Right lobe of liver (tissue), 6 donors: Measurements from ENCODE around the gene KAT2A. TPM values are rescaled to one million over a fixed set of nuclear protein-coding genes. Genes with fewer than 3 reads are reported as not detected.

Source experiments
- ATAC-seq, 4 donors: fragments of 200-7000 bp; cut with Tn5 transposase; one replicate each; pipeline ENCODE4 v1.9.1; 2020; ENCODE audit warnings: mild to moderate bottlenecking in 4 of 4, moderate library complexity in 4 of 4
- DNase-seq, 3 donors: peaks; one replicate each; pipeline ENCODE4 v3.0.0-alpha.2; 2020
- H3K27ac ChIP-seq, 3 donors: fragments of 200-600 bp; one replicate each; pipeline ENCODE4 v1.8.0; 2022
- H3K27me3 ChIP-seq, 2 donors: fragments of 200-600 bp; one replicate each; pipeline ENCODE4 v1.8.0; 2022
- H3K36me3 ChIP-seq, 4 donors: fragments of 200-600 bp; sonication (generic) in 1 of 4; one replicate each; pipeline versions ENCODE4 v1.5.1 to v1.8.0; 2017 to 2022; ENCODE audit warnings: control low read depth in 1 of 4
- H3K4me1 ChIP-seq, 4 donors: fragments of 200-600 bp; sonication (generic) in 1 of 4; one replicate each; pipeline versions ENCODE4 v1.5.1 to v1.8.0; 2017 to 2022; ENCODE audit warnings: control low read depth in 1 of 4
- H3K4me3 ChIP-seq, 3 donors: fragments of 200-600 bp; one replicate each; pipeline ENCODE4 v1.8.0; 2022
- H3K9me3 ChIP-seq, 4 donors: fragments of 200-600 bp; sonication (generic) in 1 of 4; one replicate each; pipeline versions ENCODE4 v1.5.1 to v1.8.0; 2017 to 2022; ENCODE audit warnings: control low read depth in 1 of 4
- POLR2A ChIP-seq: fragments of 450-650 bp; IDR thresholded peaks from one replicate; pipeline ENCODE4 v1.6.1; 2017; ENCODE audit warnings: antibody characterized with exemption, mild to moderate bottlenecking
- WGBS: methylation state at CpG from one replicate; pipeline ENCODE4 v1.1.6; 2018; ENCODE audit warnings: low coverage, low lambda C conversion rate; ENCODE audit not compliant: insufficient coverage; ENCODE audit errors: missing lambda C conversion rate; 5-methylcytosine and 5-hydroxymethylcytosine counted together
- intact Hi-C, 2 donors: fragments of 100-400 bp; cut with DNase I; formaldehyde crosslinking; loops; one replicate each; pipeline versions ENCODE4 v1.11.2 to v1.14.1; 2022
- total RNA-seq, 6 experiments: library from RNA; depleted of rRNA in 2 of 6; stranded (reverse); fragments of >200 nt in 2 of 6; fragmentation: NEBNext Ultra II Directional in 3 of 6; extraction: Animal tissue kit (Norgen Biotek cat#: 25700) in 3 of 6; gene quantifications; one replicate each; pipeline versions ENCODE4 v1.1.0 to v1.2.4, GENCODE V29; 2016 to 2023
- TF ChIP-seq, protein P1 (sequence below), 4 donors: fragments of 200-600 bp in 3 of 4; fragments of 450-650 bp in 1 of 4; IDR thresholded peaks; one replicate each; pipeline versions ENCODE4 v1.5.1 to v1.8.0; 2016 to 2022; ENCODE audit warnings: antibody characterized with exemption in 4 of 4, mild to moderate bottlenecking in 2 of 4
- donor health status: DM: no; HTN: yes; CAD: no.
- donor health status: DM: no; HTN: no; CAD: no.
- donor health status: DM: no; HTN: no; CAD: no.
- donor health status: DM: no; HTN: yes; CAD: no.
- donor health status: DM: no; HTN: yes; CAD: no.

Gene KAT2A
- total RNA-seq, 6 experiments from 2014 or later: 14.3 to 36.4 (median 21.3) TPM

DNA sequence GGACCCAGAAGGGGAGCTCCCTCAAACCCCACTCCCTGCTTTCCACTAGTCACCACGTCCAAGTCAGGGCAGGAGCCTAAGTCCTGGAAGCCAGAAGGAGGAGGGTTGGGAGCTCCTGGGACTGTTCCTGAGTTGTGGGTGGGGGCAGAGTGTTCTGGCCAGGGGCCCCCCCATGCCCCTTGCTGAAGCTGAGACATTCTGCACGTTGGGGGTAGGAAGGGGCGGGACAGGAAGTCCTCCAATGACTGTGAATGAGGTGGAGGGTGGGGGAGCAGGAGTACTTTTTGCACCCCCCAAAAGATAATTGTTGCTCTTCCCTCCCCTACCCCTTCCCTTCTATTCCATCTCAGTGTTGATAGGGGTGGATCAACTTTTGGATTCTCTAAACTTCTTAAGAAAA, 49.4 kb downstream of the KAT2A start:
- ATAC-seq (no peak), DNase-seq (no peak)
- peaks cover 0 to 7% (median 0%) of the 10 kb centered on the region in 4 donors for H3K4me1 ChIP-seq
- no peak overlapping the region for H3K4me3 ChIP-seq
- no peaks in the 10 kb centered on the region for H3K9me3 ChIP-seq
- WGBS: 20% methylated on average over 2 of the region's 3 CpGs
- no peak for TF ChIP-seq POLR2A
- TF ChIP-seq, protein P1, sequence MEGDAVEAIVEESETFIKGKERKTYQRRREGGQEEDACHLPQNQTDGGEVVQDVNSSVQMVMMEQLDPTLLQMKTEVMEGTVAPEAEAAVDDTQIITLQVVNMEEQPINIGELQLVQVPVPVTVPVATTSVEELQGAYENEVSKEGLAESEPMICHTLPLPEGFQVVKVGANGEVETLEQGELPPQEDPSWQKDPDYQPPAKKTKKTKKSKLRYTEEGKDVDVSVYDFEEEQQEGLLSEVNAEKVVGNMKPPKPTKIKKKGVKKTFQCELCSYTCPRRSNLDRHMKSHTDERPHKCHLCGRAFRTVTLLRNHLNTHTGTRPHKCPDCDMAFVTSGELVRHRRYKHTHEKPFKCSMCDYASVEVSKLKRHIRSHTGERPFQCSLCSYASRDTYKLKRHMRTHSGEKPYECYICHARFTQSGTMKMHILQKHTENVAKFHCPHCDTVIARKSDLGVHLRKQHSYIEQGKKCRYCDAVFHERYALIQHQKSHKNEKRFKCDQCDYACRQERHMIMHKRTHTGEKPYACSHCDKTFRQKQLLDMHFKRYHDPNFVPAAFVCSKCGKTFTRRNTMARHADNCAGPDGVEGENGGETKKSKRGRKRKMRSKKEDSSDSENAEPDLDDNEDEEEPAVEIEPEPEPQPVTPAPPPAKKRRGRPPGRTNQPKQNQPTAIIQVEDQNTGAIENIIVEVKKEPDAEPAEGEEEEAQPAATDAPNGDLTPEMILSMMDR (IDR thresholded peaks at IDR 0.05): no peak
- H3K27ac ChIP-seq: no peak overlapping the region
- H3K36me3 ChIP-seq: no peaks in the 10 kb centered on the region
- intact Hi-C loops: no loop called here
- peaks cover 0 to 7% of the 10 kb centered on the region in 2 donors for H3K27me3 ChIP-seq

DNA sequence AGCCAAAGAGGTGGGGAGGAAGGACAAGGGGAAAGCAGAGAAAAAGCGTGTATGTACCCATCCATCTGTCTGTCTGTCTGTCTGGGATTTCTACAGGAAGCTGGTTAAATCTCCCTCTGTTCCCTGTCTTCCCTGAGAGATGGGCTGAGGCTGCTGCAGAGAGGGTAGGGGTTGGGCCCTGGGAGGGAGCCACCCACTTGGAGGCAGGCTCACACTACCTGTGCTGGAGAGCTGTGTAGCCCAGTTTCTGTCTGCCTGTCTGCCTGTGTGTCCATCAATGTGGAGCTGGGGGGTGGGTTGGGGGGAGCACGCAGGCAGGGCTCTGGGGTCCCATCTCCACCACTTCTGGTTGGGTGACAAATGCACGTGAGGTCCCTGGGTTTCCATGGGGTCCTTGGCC, 52.2 kb downstream of the KAT2A start:
- DNase-seq (no peak), ATAC-seq (no peak)
- Histone ChIP-seq H3K9me3 (no peaks in the 10 kb centered on the region), H3K36me3 (no peaks in the 10 kb centered on the region), H3K4me1 (peaks cover 0 to 7% (median 0%) of the 10 kb centered on the region in 4 donors), H3K4me3 (no peak overlapping the region), H3K27me3 (peaks cover 0 to 7% of the 10 kb centered on the region in 2 donors), H3K27ac (no peak overlapping the region)
- TF ChIP-seq, protein P1 (IDR thresholded peaks at IDR 0.05): no peak
- no peak for TF ChIP-seq POLR2A
- 71% methylated on average over 1 of the region's 3 CpGs for WGBS
- intact Hi-C loops: loop anchor here (5.0 kb wide), 2 partner anchors 33 to 48 kb away; no protein-coding TSS in a partner anchor

DNA sequence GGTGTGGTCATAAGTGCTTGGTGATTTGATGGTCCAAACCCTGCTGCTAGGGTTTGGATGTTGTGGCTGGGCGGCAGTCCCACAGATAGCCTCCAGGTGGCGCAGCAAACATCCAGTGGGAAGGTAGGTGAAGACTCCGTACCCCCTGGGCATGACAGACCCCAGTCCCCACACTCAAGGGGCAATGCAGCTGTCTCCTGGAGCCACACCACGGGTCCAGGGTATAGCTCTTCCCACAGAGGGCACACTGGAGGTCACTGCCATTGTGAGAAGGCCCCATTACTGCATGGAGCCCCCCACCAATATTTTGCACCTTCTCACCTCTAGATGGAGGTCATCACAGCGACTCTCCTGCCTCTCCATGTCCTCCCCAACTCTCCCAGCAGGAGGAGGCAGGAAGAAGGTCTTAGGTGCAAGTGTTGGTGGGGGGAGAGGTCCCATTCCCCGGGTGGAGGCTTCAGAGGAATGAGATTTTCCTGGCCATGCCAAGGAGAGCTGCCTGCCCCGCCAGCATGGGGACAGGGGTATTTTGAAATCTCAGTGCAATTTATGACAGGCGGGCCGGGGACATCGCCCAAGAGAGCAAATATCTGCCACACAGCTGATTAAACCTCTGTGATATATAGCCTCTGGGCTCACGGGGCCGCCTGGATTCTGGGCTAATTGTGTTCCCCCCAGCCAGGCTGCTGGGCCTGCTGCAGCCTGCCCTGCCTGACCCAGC, 53.6 kb downstream of the KAT2A start:
- TF ChIP-seq POLR2A: no peak
- TF ChIP-seq, protein P1 (IDR thresholded peaks at IDR 0.05): peak; percentile 82 to 94 (median 89)
- WGBS: 9% methylated on average over 9 of the region's 12 CpGs
- peaks cover 0 to 5% (median 0%) of the 10 kb centered on the region in 4 donors for H3K4me1 ChIP-seq
- DNase-seq: peak; percentile 59 to 72 (median 71)
- intact Hi-C loops: loop anchor here (5.0 kb wide), 2 partner anchors 35 to 50 kb away; no protein-coding TSS in a partner anchor
- H3K27ac ChIP-seq: no peak overlapping the region
- peaks cover 0 to 6% of the 10 kb centered on the region in 2 donors for H3K27me3 ChIP-seq
- H3K9me3 ChIP-seq: no peaks in the 10 kb centered on the region
- H3K36me3 ChIP-seq: no peaks in the 10 kb centered on the region
- H3K4me3 ChIP-seq: no peak overlapping the region
- peak; percentile 72 to 84 (median 80) for ATAC-seq

DNA sequence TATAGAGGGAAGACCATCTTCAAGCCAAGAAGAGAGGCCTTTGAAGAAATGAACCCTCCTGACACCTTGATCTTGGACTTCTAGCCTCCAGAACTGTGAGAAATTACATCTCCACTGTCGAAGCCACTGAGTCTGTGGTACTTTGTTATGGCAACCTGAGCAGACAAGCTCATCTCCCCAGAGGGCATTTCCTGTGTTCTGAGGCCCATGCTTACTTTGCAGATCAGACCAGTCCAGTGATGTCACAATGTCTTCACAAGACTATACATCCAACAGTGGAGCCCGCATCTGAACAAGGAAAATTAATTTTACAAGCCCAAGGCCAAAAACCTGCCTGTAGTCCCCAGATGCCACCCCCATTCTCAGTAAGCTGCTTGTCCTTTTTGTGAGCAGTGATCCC, 56.0 kb downstream of the KAT2A start:
- 50% methylated on average over 1 of the region's 2 CpGs for WGBS
- DNase-seq: no peak
- no peaks in the 10 kb centered on the region for H3K36me3 ChIP-seq
- ATAC-seq: no peak
- no peak overlapping the region for H3K27ac ChIP-seq
- H3K9me3 ChIP-seq: no peaks in the 10 kb centered on the region
- no peak for TF ChIP-seq POLR2A
- TF ChIP-seq, protein P1 (IDR thresholded peaks at IDR 0.05): no peak
- H3K4me1 ChIP-seq: no peaks in the 10 kb centered on the region
- no peak overlapping the region for H3K4me3 ChIP-seq
- intact Hi-C loops: loop anchor here (5.0 kb wide), 2 partner anchors 37 to 52 kb away; no protein-coding TSS in a partner anchor
- H3K27me3 ChIP-seq: no peaks in the 10 kb centered on the region

Other genes starting within 250 kb of the KAT2A start
- gene ACLY, start 202.4 kb downstream of the KAT2A start, total RNA-seq: 10 to 100 TPM; 16.6 to 95.9 (median 33.6) TPM
- gene ODAD4, start 190.8 kb downstream of the KAT2A start, total RNA-seq: under 1 TPM in 3 of 6 experiments, not detected in 3; 0.12 to 0.13 (median 0.12) TPM
- gene CNP, start 154.6 kb downstream of the KAT2A start, total RNA-seq: 10 to 100 TPM; 30.1 to 42.7 (median 33.0) TPM
- gene DNAJC7, start 103.9 kb downstream of the KAT2A start, total RNA-seq: 10 to 100 TPM; 32.7 to 40.3 (median 35.2) TPM
- 10 to 100 TPM; 11.1 to 27.0 (median 12.3) TPM for gene NKIRAS2, start 101.3 kb downstream of the KAT2A start, total RNA-seq
- gene C17orf113, start 70.8 kb downstream of the KAT2A start, total RNA-seq: under 1 TPM; 0.06 to 0.42 (median 0.12) TPM
- gene ZNF385C, start 22.9 kb downstream of the KAT2A start, total RNA-seq: 1 to 10 TPM in 1 of 6 experiments, under 1 TPM in 2, not detected in 3; 0.11 to 1.2 (median 0.11) TPM
- 10 to 100 TPM in 4 of 6 experiments, 1 to 10 TPM in 2; 9.0 to 27.9 (median 19.6) TPM for gene DHX58, start 8.7 kb downstream of the KAT2A start, total RNA-seq
- gene HSPB9, start 1.4 kb upstream of the KAT2A start, total RNA-seq: 1 to 10 TPM in 2 of 6 experiments, under 1 TPM in 4; 0.38 to 1.6 (median 0.85) TPM
- gene RAB5C, start 33.6 kb upstream of the KAT2A start, total RNA-seq: 100 to 1,000 TPM in 1 of 6 experiments, 10 to 100 TPM in 5; 54.0 to 108 (median 65.3) TPM
- under 1 TPM in 1 of 6 experiments, not detected in 5; 0.11 TPM for gene KCNH4, start 59.8 kb upstream of the KAT2A start, total RNA-seq
- not detected for gene HCRT, start 64.1 kb upstream of the KAT2A start, total RNA-seq
- gene GHDC, start 73.1 kb upstream of the KAT2A start, total RNA-seq: 10 to 100 TPM in 5 of 6 experiments, 1 to 10 TPM in 1; 8.8 to 23.9 (median 12.8) TPM
- gene STAT5B, start 155.0 kb upstream of the KAT2A start, total RNA-seq: 10 to 100 TPM; 21.2 to 29.0 (median 26.7) TPM
- gene STAT5A, start 167.1 kb upstream of the KAT2A start, total RNA-seq: 10 to 100 TPM in 1 of 6 experiments, 1 to 10 TPM in 5; 4.8 to 11.5 (median 7.7) TPM